Measurements from ENCODE around the gene AR.

AR gene

DNA sequence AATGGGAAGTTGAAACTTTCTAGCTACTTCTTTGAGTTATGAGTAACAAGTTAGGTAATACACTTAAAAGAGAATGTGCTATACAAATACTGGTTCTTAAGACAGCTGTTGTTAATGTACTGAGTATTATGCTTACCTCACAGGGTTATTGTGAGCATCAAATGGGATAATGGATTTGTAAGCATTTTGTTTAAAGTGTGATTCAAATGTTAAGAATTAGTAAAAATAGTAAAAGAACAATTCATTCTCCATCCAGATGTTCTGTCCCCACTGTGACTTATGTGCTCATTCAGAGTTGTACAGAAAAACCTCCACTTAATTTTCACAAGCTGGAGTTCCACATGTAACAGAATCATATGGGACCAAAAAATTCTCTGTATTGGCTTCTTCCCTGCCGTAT, 63.6 kb downstream of the AR start:
- Histone ChIP-seq H3K9ac (no peak overlapping the region), H3K4me2 (ENCODE audit: low read length) (no peak overlapping the region), H3K4me3 (ENCODE audit: low read depth, low read length) (no peak overlapping the region), H3K36me3 (ENCODE audit: control insufficient read depth, insufficient read depth, low read length) (no peaks in the 10 kb centered on the region), H3K27me3 (ENCODE audit: control insufficient read depth, insufficient read depth, low read length) (no peaks in the 10 kb centered on the region), H2AFZ (no peak overlapping the region), H3K9me3 (ENCODE audit: control insufficient read depth, low read length) (no peaks in the 10 kb centered on the region), H3K4me1 (no peaks in the 10 kb centered on the region), H3K79me2 (no peaks in the 10 kb centered on the region), H3K27ac (no peak overlapping the region)
- TF ChIP-seq, protein P1, sequence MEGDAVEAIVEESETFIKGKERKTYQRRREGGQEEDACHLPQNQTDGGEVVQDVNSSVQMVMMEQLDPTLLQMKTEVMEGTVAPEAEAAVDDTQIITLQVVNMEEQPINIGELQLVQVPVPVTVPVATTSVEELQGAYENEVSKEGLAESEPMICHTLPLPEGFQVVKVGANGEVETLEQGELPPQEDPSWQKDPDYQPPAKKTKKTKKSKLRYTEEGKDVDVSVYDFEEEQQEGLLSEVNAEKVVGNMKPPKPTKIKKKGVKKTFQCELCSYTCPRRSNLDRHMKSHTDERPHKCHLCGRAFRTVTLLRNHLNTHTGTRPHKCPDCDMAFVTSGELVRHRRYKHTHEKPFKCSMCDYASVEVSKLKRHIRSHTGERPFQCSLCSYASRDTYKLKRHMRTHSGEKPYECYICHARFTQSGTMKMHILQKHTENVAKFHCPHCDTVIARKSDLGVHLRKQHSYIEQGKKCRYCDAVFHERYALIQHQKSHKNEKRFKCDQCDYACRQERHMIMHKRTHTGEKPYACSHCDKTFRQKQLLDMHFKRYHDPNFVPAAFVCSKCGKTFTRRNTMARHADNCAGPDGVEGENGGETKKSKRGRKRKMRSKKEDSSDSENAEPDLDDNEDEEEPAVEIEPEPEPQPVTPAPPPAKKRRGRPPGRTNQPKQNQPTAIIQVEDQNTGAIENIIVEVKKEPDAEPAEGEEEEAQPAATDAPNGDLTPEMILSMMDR (IDR thresholded peaks at IDR 0.05) = no peak

DNA sequence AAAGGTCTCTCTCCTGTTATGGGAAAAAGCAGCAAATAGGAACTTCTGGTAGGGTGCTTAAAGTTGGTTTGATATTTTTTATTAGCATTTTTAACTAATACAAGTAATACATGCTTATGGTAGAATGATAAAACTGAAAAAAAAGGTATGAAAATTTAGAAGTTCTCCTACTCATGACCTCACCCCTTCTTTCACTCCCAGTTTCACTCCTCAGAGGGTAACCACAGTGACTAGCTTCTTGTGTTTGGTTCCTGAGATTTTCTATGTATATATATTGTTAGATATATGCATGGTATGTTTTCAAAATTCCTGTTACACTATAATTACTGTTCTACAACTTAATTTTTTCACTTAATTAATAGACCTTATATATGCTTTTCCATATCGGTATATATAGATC, 66.5 kb downstream of the AR start:
- Histone ChIP-seq H3K9me3 (ENCODE audit: control insufficient read depth, low read length) (no peaks in the 10 kb centered on the region), H3K79me2 (no peaks in the 10 kb centered on the region), H3K36me3 (ENCODE audit: control insufficient read depth, insufficient read depth, low read length) (no peaks in the 10 kb centered on the region), H3K4me1 (no peaks in the 10 kb centered on the region), H3K9ac (no peak overlapping the region), H3K4me3 (ENCODE audit: low read depth, low read length) (no peak overlapping the region), H3K27me3 (ENCODE audit: control insufficient read depth, insufficient read depth, low read length) (no peaks in the 10 kb centered on the region), H3K27ac (no peak overlapping the region), H3K4me2 (ENCODE audit: low read length) (no peak overlapping the region), H2AFZ (no peak overlapping the region)
- TF ChIP-seq, protein P1 (IDR thresholded peaks at IDR 0.05) = no peak

DNA sequence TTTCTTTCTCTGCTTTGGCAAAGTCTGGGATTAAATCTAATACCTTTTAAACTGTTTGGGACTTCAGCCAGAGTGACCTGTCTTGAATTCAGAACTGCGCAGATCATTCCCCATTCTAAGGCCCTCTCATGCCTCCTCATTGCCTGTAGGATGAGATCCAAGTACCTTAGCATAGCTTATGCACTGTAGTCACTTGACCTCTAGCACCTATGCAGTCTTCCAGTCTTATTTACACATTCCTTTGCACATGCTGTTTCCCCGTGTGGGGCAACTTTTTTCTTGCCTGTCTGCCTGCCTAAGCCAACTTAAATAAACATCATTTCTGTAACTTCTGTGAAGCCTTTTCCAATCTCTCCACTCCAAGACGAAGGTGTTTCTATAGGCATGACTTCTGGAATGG, 68.4 kb downstream of the AR start:
- no peaks in the 10 kb centered on the region for H3K9me3 ChIP-seq (ENCODE audit: control insufficient read depth, low read length)
- H3K27me3 ChIP-seq (ENCODE audit: control insufficient read depth, insufficient read depth, low read length) = no peaks in the 10 kb centered on the region
- H3K9ac ChIP-seq = no peak overlapping the region
- no peak overlapping the region for H3K4me2 ChIP-seq (ENCODE audit: low read length)
- TF ChIP-seq, protein P1 (IDR thresholded peaks at IDR 0.05) = no peak
- H3K4me1 ChIP-seq = no peaks in the 10 kb centered on the region
- H2AFZ ChIP-seq = no peak overlapping the region
- H3K4me3 ChIP-seq (ENCODE audit: low read depth, low read length) = no peak overlapping the region
- H3K36me3 ChIP-seq (ENCODE audit: control insufficient read depth, insufficient read depth, low read length) = no peaks in the 10 kb centered on the region
- no peaks in the 10 kb centered on the region for H3K79me2 ChIP-seq
- H3K27ac ChIP-seq = no peak overlapping the region

DNA sequence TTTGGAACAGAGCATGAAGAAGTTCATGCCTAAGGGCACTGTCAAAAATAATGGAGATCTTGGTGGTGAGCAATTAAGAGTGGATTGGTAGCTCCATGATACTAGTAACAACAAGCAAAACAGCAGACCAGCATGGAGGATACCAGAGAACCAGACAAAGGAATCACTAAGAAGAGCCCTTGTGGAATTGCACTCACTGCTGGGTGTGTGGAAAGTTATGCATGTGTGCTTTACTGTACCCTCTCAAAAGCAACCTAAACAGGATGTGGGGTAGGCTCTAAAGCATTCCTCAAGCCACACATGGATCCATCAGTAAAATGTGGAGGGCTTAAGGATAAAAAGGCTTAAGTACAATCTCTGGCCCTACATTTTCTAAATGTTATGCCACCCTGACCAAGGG, 69.5 kb downstream of the AR start:
- no peaks in the 10 kb centered on the region for H3K79me2 ChIP-seq
- H3K9ac ChIP-seq = no peak overlapping the region
- H3K4me2 ChIP-seq (ENCODE audit: low read length) = no peak overlapping the region
- no peaks in the 10 kb centered on the region for H3K36me3 ChIP-seq (ENCODE audit: control insufficient read depth, insufficient read depth, low read length)
- H3K4me3 ChIP-seq (ENCODE audit: low read depth, low read length) = no peak overlapping the region
- no peak overlapping the region for H3K27ac ChIP-seq
- no peaks in the 10 kb centered on the region for H3K4me1 ChIP-seq
- H3K27me3 ChIP-seq (ENCODE audit: control insufficient read depth, insufficient read depth, low read length) = no peaks in the 10 kb centered on the region
- TF ChIP-seq, protein P1 (IDR thresholded peaks at IDR 0.05) = no peak
- no peaks in the 10 kb centered on the region for H3K9me3 ChIP-seq (ENCODE audit: control insufficient read depth, low read length)
- H2AFZ ChIP-seq = no peak overlapping the region

DNA sequence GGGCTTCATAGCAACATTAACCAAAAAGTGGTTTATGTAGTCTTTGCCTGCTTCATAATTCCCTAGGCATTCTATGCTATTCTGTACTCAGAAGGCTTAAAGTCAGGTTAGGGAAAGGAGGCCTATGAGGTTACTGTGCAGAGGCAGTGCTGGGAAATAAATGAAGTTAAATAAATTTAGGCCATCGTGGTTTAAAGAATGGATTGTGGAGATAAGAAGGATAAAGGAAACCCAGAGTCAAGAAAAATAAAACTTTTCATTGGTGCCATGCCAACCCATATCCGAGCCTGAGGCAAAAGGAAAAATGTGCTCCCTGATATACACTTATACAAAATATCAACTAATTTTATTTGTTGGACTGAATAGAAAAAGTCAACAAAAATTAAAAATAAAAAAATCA, 70.2 kb downstream of the AR start:
- Histone ChIP-seq H2AFZ (no peak overlapping the region), H3K9ac (no peak overlapping the region), H3K27me3 (ENCODE audit: control insufficient read depth, insufficient read depth, low read length) (no peaks in the 10 kb centered on the region), H3K4me1 (no peaks in the 10 kb centered on the region), H3K79me2 (no peaks in the 10 kb centered on the region), H3K27ac (no peak overlapping the region), H3K4me2 (ENCODE audit: low read length) (no peak overlapping the region), H3K36me3 (ENCODE audit: control insufficient read depth, insufficient read depth, low read length) (no peaks in the 10 kb centered on the region), H3K9me3 (ENCODE audit: control insufficient read depth, low read length) (no peaks in the 10 kb centered on the region), H3K4me3 (ENCODE audit: low read depth, low read length) (no peak overlapping the region)
- TF ChIP-seq, protein P1 (IDR thresholded peaks at IDR 0.05) = no peak
